ENCODE measurements around the gene ERLIN1. TPM values are rescaled to one million over a fixed set of nuclear protein-coding genes. Genes with fewer than 3 reads are reported as not detected.
A peak's percentile ranks its signal among the peaks of the same experiment; 100 is the strongest.

ERLIN1 gene
- total RNA-seq = 10 to 100 TPM; 12.4 to 13.5 TPM
- long read RNA-seq, transcript ERLIN1-202 (12 exons, 1,453 nt) = major isoform, 16 of 25 reads
- long read RNA-seq, partial matches to known transcripts = 3 of 25 reads
- long read RNA-seq, other reads (novel, unspliced or antisense) = 6 of 25 reads

- ATAC-seq (peak; percentile 99), DNase-seq (peak; percentile 94)
- intact Hi-C loops (cut with DNase I) = no loop called here
These were observed at the start of gene ERLIN1 for GRCh38 chr10:100185364-100186252. TSS of gene ERLIN1 (minus strand) at chr10:100186029. CDS start at chr10:100185626, 403 bp downstream.

- ATAC-seq = no peak
- intact Hi-C loops (cut with DNase I) = no loop called here
- DNase-seq = no peak
These were observed 46.3 kb upstream of the ERLIN1 start for GRCh38 chr10:100232101-100232500.

- ATAC-seq (no peak), DNase-seq (peak; percentile 26)
- intact Hi-C loops (cut with DNase I) = no loop called here
These were observed 44.1 kb upstream of the ERLIN1 start for GRCh38 chr10:100229819-100230422.

- no peak for DNase-seq
- ATAC-seq = no peak
- intact Hi-C loops (cut with DNase I) = no loop called here
These were observed 38.0 kb upstream of the ERLIN1 start for GRCh38 chr10:100223879-100224278.

- ATAC-seq (no peak), DNase-seq (no peak)
- intact Hi-C loops (cut with DNase I) = no loop called here
These were observed 36.7 kb upstream of the ERLIN1 start for GRCh38 chr10:100222529-100222928.

- ATAC-seq (no peak), DNase-seq (no peak)
- intact Hi-C loops (cut with DNase I) = no loop called here
These were observed 30.2 kb upstream of the ERLIN1 start for GRCh38 chr10:100216006-100216405.

GRCh38 chr10:100209303-100209702 lies 23.5 kb upstream of the ERLIN1 start:
- intact Hi-C loops (cut with DNase I) = no loop called here
- DNase-seq (no peak), ATAC-seq (no peak)

- intact Hi-C loops (cut with DNase I) = no loop called here
- no peak for DNase-seq
These were observed 22.4 kb upstream of the ERLIN1 start for GRCh38 chr10:100208276-100208675.

GRCh38 chr10:100204370-100204769 lies 18.5 kb upstream of the ERLIN1 start:
- intact Hi-C loops (cut with DNase I) = no loop called here
- ATAC-seq (no peak), DNase-seq (no peak)

More at GRCh38 chr10:100208276-100208675, 22.4 kb upstream of the ERLIN1 start:
- no peak for ATAC-seq

GRCh38 chr10:100201549-100201948 lies 15.7 kb upstream of the ERLIN1 start:
- ATAC-seq = no peak
- intact Hi-C loops (cut with DNase I) = no loop called here
- DNase-seq = no peak

- ATAC-seq (no peak), DNase-seq (no peak)
- intact Hi-C loops (cut with DNase I) = no loop called here
These were observed 8.9 kb upstream of the ERLIN1 start for GRCh38 chr10:100194711-100195110.

GRCh38 chr10:100192350-100192749 lies 6.5 kb upstream of the ERLIN1 start:
- peak in 1 of 2 donors; percentile 65 for ATAC-seq
- no peak for DNase-seq

GRCh38 chr10:100186253-100187212 lies 704 bp upstream of the ERLIN1 start:
- peak; percentile 46 to 52 for ATAC-seq
- peak; percentile 45 for DNase-seq
- intact Hi-C loops (cut with DNase I) = no loop called here

More at GRCh38 chr10:100192350-100192749, 6.5 kb upstream of the ERLIN1 start:
- intact Hi-C loops (cut with DNase I) = no loop called here

GRCh38 chr10:100184840-100185239 lies 989 bp downstream of the ERLIN1 start:
- ATAC-seq (no peak), DNase-seq (no peak)
- intact Hi-C loops (cut with DNase I) = no loop called here

GRCh38 chr10:100184426-100184825 lies 1.4 kb downstream of the ERLIN1 start:
- DNase-seq (no peak), ATAC-seq (no peak)
- intact Hi-C loops (cut with DNase I) = no loop called here

- DNase-seq = no peak
- intact Hi-C loops (cut with DNase I) = no loop called here
These were observed 2.3 kb downstream of the ERLIN1 start for GRCh38 chr10:100183481-100183880.

GRCh38 chr10:100182908-100183307 lies 2.9 kb downstream of the ERLIN1 start:
- ATAC-seq (no peak), DNase-seq (no peak)
- intact Hi-C loops (cut with DNase I) = no loop called here

More at GRCh38 chr10:100183481-100183880, 2.3 kb downstream of the ERLIN1 start:
- no peak for ATAC-seq

GRCh38 chr10:100182281-100182680 lies 3.5 kb downstream of the ERLIN1 start:
- DNase-seq (no peak), ATAC-seq (no peak)
- intact Hi-C loops (cut with DNase I) = no loop called here

- ATAC-seq (no peak), DNase-seq (no peak)
- intact Hi-C loops (cut with DNase I) = no loop called here
These were observed 10.0 kb downstream of the ERLIN1 start for GRCh38 chr10:100175875-100176274.
